Activated effector memory CD4-positive, alpha-beta T cell treated with Interleukin-2 at 50 U/mL for 16 hours (primary cell): Measurements from ENCODE around the gene TTC28.
"Not testable (repeated sequence)": the region's sequence is repeated elsewhere in the genome, so short reads cannot be mapped to it uniquely, and the experiment has no call there.

ENCODE experiments used
- DNase-seq: peaks from one replicate; pipeline ENCODE4 v3.0.0-alpha.2; 2020

TTC28 gene

DNA sequence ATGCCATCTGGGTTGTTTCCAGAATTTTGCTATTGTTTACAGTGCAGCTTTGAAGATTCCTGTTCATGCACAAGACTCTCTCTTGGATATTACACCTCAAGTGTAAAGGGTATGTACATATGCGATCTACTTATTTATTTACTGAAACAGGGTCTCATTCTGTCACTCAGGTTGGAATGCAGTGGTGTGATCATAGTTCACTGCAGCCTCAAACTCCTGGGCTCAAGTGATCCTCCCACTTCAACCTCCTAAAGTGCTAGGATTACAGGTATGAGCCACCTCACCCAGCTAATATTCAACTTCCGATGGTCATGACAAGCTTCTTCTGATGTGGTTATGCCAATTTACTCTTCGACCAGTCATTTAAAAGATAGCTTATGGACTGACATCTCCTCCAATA lies 602.5 kb downstream of the TTC28 start:
- no peak for DNase-seq

DNA sequence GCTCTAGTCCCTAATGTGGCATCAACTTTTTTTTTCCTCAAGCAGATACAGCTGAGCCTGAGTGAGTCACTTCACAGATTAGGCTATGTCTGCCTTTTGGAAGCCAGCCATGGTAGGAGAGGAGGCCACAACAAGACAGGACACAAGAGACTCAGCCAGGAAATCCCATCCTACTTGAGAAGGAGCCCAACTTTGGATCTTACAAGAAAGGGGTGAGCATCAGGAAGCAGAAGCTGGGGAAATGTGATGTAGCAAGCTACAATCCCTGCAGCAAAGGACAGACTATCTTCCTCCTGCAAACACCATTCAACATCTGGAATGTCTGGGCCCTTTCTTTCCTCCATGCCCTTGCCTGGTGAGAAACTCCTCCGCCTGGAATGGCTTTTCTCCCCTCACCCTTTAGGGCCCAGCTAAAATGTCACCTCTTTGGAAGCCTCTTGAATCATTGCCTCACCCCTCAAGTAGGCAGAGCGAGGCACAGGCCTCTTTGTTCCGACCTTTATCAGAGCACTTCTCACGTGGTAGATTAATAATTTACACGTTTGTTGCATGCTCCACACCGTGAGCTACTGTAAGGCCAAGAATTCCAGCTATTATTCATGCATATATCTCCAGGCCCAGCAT lies 604.2 kb downstream of the TTC28 start:
- no peak for DNase-seq

DNA sequence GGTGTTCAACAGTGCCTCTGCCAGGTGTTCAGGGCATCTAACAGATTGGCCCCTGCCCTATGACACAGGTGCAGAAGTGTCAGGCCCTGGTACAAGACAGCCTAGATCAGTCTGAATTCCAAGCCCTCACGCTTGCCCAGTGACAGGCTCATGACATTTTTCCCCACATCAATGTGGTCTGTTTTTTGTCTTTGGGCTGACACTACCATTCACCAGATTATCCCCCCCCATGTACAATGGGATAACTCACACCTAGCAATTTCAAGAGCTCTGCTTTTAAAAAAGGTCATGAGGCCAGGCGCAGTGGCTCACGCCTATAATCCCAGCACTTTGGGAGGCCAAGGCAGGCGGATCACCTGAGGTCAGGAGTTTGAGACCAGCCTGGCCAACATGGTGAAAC lies 605.1 kb downstream of the TTC28 start:
- DNase-seq: no peak

DNA sequence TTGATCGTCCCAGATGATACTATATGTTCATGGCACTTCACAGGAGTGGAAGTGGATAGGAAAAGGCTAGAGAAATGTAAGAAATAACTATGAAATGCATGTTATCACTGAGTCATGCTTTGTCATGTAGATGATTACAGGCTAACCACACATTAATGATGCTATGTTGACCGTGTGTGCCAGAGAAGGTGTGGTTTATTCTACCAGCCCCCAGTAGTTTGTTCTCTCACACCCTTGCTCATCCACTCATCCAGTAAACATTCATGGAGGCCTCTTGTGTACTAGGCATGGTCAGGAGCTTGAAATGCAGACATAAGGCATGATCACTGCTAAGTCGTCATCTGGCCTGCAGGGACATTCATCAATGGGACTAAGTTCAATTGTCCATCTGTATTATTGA lies 607.6 kb downstream of the TTC28 start:
- DNase-seq: no peak

DNA sequence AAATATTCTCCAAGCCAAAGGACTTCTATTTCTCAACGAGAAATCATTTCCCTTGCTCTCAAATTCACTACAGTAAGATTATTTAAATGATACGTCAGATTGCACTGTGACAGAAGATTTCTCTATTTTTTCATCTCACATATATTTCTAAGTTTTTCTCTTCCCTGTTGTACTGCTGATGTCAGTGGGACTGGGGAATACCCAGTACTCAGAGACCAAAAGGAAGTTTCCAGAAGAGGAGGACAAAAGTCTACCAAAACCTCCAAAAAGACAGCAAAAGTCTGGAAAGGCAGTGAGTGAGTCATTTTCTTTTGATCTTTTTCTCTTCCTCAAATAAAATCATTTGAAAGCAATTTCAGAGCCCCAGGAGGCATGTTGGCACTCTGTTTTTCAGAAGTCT lies 610.8 kb downstream of the TTC28 start:
- no peak for DNase-seq

DNA sequence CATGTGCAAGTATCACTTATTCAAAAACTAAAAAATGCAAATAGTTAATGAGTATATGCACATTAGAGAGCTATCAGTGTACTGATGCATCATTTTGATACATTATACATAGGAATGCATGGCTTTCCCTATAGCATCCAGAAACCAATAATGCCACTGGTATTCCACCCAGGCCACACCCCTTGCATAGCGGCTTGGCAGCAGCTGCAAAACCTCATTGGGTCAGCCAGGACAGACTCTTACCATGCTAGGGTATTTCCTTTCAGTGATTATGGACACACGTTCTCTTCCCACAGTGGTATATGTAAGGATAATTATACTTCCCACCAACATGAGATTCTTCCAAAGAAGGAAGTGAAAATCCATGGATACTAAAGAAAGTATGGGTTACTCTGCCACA lies 614.7 kb downstream of the TTC28 start:
- DNase-seq: no peak

DNA sequence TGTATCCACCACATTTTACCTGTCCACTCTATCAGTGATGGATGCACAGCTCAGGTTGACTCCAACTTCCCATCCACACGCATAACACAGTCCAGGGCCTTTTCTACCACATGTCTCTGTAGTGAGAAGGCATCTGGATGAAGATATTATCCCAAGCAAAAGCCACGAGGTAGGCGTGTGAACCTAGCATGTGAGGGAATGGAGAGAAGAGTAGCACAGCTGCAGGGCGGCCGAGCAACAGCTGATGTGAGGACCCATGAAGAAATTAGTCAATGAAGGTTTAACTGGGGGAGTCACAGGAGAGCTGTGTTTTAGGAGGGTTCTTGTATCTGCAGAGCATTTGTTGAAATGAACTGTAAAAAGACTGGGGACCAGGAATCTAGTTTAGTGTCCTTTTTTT lies 616.0 kb downstream of the TTC28 start:
- no peak for DNase-seq

DNA sequence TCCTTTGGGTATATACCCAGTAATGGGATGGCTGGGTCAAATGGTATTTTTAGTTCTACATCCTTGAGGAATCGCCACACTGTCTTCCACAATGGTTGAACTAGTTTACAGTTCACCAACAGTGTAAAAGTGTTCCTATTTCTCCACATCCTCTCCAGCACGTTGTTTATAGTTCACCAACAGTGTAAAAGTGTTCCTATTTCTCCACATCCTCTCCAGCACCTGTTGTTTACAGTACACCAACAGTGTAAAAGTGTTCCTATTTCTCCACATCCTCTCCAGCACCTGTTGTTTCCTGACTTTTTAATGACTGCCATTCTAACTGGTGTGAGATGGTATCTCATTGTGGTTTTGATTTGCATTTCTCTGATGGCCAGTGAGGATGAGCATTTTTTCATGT lies 619.0 kb downstream of the TTC28 start:
- DNase-seq: not testable (repeated sequence)

DNA sequence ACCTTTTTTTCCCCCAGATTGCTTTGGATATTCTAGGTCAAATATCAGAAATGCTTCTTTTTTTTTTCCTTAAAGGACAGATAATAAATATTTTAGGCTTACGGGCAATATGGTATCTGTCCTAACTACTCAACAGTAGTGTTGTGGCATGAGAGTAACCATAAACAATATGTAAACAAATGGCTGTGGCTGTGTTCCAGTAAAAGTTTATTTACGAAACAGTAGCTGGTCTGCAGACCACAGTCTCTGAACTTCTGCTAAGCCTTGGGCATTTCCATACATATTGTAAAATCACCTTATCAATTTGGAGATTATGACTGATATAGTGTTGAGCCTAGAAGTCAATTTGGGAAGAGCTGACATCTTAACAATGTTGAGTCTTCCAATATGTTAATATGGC lies 621.6 kb downstream of the TTC28 start:
- DNase-seq: no peak

DNA sequence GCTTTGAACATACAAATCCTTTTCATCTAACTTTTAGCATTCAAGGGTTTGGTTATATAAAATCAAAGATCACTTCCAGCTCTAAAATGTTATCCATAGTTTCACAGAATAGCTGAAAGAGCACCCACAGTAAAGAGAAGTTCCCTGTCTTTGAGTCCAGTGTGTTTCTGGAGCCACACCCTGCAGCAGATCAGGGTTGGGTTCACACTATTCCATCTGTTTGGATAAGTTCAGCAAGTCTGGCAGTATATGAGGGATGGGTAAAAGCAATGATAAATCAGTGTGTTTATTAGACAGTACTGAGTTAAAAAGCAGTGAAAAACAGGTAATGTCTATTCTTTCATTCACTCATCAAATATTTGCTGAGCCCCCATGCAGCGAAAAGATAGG lies 624.8 kb downstream of the TTC28 start:
- DNase-seq: no peak

DNA sequence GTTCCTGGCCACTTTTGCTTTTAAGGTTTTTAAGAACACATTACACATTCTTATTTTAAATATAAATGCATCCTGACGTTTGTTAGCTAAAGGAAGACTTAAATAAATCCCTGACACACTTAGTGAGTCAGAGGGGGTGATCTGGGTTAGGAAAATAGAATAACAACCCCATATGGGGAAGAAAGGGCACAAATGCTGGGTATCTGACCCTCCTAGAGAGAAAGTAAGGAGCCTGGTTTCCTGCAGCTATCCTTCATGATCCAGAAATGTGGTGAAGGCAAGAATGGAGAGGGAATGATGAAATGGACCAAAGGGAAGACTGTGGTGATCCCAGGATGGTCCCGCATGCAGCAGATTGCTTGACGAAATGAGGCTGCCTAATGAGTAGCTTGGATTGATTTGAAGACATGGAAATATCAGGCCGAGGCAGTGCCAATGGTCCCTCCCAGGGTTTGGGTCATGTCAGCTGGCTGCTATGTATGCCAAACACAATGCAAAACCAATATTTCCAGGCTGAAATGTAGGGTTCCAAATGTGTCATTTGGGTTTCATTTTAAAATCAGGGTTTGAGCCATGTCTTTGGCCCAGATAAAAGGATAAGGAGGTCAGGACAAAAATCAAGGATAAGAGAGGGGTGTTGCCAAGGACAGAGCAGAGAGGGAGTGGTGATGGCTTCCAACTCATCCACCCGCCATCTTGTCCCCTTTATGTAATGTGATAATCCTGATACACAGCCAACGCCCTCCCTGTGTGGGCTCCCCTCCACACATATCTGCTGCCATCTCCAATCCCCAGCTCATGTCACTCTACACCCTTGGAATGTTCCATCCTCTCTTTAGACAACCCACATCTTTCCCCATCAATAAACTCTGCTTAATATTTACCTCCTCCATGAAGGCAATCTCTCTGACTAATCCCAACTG lies 625.5 kb downstream of the TTC28 start:
- no peak for DNase-seq

DNA sequence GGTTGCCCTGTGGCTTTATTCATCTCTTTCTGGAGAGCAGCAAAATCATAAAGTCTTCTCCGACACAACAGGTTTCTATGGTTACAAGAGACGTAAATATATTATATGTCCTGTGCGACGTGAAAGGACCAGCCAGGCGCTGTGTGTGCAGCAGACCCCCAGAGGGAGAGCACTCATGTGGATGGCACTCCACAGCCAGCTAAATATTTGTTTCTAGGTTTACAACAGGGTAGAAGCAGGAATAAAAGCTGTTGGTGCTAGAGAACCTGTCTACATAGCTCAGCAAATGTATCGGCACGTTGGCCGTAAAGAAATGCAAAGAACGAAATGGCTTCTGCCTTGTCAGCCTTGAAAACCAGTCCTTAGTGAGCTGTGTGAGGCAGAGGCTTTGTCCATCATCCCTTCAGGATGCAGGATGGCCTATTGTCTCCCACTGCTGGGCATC lies 626.8 kb downstream of the TTC28 start:
- DNase-seq: no peak

DNA sequence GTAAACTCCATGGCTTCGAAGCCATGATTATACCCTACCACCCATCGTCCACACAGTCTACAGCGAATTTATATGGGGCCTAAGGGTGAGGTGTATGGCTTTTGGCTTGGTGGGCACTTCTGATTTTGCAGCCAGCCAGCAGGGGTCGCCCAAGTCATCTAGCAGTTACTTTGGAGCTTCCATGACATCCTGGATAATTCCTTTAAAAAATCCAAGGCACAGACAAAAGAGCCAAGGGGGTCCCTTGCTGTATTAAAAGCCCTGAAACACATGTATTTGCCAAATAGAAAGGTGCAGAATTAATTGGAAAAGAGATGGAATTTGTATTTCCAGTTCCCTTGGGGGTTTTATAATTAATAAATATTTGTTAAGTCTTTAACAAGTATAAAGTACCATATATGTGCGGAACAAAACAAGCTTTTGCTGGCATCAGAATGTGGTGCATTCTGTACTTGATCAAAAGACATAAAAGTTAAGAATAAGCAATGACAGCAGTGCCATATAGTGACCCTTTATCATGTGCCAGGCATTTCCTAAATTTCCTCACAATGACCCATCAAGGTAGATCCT lies 627.8 kb downstream of the TTC28 start:
- no peak for DNase-seq

DNA sequence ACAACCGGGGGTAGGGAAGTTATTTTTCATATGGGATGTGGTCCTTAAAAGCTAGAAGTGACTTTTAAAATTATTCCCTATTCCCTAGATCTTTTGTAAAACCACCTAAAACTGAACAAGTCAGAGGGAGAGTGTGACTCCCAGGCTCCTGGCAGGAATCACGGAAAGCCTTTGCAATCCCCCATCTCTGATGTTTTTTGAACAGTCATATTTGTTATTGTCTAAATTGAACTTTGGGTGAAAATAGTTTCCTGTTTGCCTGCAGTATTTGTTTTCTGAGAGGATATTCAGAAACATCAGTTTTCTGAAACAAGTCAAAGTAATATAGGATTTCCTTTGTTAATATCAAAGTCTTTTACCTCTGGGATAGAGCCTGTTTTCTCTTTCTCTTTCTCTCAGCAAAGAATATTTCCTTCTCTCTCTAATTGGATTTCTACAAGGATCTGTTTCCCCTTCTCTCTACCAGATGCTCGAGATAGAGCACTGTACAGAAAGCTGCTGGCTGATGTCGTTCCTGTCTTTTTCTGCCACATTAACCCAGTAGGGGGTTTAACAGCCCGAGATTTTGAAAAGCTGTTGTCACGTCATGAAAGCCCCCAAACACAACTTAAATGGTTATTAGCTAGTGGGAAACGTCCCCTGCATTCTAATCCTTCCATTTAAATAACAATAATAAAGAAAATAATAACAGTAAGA lies 628.4 kb downstream of the TTC28 start:
- no peak for DNase-seq

DNA sequence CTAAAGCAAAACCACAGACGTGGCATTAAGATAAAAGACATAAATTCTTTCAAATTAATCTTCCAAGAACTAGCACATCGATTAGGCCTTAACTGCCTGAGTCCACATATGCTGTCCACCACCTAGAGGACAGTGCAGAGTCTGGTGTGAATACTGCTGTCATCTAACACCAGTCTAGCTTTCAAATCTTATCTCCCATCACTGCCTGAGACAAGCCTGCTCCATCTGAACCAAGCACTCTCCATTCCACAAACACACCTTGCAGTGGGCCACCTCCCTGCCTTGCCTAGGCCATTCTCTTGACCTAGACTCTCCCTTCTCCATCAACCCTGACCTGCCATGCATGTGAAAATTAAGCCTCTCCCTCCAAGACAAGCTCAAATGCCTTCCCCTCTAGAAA lies 631.1 kb downstream of the TTC28 start:
- no peak for DNase-seq

DNA sequence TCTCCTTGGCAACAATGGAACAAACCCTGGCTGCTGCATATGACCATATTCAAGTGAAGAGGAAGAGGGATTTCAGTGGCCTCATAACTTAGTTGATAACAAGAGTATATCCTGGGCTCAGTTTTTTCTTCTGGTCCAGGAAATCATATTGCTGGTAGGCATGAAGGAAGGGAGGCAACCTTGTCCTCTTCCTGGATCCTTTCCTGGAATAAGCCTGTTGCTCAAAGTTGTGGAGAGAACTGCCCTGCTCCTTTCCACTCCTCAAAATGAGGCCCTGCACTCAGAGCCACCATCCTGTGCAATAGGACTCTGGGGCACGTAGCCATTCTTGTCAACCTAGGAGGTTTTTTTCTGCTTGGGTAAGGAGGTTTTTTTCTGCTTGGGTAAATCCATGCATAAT lies 631.9 kb downstream of the TTC28 start:
- DNase-seq: no peak

DNA sequence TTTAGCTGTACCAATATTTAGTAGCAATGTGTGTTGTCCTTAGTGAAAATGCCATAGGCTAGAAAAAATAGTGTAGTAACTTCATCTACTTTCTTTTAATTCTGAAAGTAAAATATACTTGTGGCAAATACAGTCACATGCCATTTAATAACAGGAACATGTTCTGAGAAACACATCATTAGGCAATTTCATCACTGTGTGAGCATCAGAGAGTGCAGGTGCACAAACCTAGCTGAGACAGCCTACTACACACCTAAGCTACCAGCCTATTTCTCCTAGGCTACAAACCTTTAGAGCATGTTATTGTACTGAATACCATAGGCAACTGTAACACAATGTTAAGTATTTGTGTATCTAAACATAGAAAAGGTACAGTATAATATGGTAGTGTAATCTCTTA lies 633.5 kb downstream of the TTC28 start:
- DNase-seq: no peak

DNA sequence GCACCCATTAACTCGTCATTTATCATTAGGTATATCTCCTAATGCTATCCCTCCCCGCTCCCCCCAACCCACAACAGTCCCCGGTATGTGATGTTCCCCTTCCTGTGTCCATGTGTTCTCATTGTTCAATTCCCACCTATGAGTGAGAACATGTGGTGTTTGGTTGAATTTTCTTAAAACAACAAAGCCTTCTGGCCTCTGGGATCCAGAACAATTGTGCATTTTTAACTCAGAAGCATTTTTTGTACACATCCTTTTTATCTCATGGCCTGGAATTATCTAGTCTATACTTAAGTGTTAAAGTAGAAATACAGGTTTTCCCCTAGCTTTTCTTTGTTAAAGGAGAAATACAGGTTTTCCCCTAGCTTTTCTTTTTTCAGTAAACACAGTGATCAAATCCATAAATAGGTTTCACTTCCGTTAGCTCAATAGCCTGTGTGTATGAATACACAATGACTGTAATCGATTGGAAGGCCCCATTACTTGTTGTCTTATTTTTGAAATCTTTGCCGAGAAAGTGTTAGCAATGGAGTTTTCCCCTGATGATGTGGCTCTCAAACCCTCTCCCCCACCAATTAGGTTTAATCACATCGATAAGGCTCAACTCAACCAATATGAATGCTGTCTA lies 635.0 kb downstream of the TTC28 start:
- no peak for DNase-seq

DNA sequence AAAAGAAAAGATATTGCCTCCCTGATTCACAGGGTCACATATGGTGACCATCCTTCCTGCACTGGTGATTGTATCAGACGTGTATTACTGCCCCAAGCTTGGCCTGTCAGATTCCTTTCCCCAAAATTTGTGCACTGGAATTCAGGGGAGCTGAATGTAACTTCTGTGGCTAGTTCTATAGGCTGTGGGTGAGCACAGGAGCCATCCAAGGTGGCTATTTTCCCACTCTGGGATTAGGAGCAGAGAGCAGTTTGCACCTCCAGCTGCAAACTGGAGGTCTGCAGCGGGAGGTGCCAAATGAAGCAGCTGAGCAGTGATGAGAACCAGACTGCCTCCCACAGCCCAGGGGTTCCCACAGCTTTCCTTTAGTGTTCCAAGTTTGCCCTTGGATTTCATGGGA lies 636.4 kb downstream of the TTC28 start:
- no peak for DNase-seq

DNA sequence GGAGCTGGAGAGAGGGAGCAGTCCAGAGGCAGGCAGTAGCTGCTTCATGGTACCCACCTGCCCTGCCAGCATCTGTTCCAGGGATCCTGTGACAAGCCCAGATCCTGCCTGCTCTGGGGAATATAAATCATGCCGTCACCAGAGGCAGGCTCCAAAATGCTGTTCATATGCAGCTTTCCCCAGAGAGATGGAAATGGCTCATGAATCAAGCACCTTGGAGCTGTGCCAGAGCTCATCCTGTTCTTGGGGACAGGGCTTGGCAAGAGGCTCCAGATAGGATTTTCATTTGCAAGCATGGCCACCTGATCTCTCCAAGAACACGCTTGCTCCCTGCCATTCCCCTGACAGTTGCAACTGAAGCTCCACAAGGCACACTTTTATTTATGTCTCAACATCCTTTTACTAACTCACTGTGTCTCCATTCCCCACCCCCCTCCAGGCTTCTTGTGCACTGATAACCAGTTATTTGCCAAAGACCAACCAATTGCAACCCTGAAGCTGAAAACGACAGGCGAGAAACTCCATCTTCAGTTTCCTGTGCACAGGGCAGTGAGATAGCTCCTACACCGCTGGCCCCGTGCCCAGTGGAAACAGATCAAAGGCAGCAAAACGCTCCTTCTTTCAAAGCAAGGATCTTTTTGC lies 644.8 kb downstream of the TTC28 start:
- DNase-seq: no peak

DNA sequence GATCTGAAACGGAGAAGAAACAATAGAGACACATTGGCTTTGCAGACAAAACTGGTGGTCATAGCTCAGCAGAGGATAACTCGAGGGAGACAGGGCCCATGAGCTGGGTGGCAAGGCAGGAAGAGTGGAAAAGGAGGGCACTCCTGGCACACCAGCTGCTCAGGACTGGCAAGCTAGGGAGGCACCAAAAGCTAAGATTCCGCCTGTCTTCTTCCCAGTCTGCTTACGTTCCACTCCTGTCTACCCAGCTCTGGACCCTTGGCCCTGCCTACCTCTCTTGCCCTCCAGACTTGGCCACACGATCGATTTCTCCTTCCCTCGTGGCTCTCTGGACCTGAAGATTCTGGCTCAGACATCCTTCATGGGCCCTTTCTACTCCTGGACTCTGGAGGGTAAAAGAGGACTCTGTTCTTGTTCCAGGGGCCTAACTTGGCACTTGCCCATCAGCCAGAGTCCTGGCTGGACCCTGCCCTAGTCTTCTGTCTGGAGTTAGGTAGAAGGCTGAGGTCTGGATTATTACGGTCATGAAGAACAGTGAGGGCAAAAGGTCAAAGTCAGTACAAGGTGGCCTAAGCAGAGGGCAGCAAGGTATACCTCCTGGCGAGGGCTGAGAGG lies 645.4 kb downstream of the TTC28 start:
- DNase-seq: no peak

DNA sequence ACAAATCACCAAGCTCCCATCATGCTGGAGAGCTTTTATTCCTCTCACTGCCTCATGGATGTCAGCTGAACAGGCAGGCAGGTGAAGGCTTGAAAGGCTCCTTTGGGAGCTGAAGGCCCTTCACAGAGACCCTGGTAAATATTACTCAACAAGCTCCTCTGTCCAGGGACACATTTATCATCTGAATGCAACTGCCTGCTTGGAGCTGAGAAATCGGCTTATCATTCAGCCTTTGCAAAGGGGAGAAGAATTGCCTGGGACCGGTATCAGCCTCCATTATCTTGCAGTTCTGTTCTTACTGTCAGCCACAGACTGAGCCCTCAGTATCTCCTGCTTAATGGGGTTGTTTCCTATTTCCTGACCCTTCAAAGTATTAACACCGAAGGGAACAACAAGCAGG lies 646.8 kb downstream of the TTC28 start:
- DNase-seq: no peak
